HG03457 (cell line): Measurements from ENCODE around the gene METTL9.
"Not testable (repeated sequence)": the region's sequence is repeated elsewhere in the genome, so short reads cannot be mapped to it uniquely, and the experiment has no call there.

Source experiments
- ATAC-seq: cut with Tn5 transposase; IDR thresholded peaks from one replicate; pipeline ENCODE4 v1.9.1; 2021; ENCODE audit warnings: moderate number of reproducible peaks; ENCODE audit not compliant: unreplicated experiment

Gene METTL9

DNA sequence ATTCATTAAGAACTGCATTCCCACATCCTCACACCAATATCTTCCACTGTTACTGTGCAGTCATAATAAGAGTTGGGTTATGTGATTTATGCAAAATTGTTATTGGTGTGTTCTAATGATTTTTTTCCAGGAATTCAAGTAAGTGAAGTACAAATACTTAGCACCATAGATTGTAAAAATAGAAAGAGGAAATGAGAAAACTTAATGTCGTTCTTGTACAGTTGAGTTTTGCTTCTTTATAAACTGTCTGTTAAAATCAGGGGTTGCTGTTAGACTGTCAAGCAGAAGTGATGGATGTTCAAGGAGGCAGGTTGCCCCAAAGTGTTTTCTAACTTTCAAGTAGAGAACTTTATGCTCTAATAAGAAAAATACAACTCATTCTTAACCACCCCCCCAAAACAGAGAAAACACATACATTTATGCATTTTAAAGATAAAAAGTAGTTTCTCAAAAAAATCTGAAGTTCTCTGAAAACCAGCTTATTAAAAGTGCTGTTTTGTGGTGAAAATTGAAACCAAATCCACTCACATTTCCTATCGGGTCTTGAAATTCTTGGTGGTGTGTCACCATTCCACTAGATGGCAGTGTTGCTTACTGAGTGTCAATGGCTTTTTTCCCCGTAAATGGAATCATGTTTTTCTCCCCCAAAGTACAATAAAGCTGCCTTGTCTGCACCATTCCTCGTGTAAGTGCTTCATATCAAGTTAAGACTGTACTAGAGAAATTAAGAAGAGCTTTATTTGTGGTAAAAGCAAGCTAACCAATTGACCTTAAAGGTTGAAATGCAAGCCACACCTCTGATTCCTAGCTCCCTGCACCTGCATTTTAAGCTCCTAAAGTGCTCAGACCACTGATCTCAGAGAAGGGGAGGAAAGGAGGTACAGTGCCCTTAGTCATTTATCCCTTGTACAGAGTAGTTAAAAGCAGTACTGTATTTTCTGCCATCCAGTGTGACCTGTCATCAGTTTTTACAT, 57.7 kb downstream of the METTL9 start:
- no peak for ATAC-seq

- ATAC-seq, result no peak
These were observed 59.7 kb downstream of the METTL9 start for GRCh38 chr16:21659124-21659523.

DNA sequence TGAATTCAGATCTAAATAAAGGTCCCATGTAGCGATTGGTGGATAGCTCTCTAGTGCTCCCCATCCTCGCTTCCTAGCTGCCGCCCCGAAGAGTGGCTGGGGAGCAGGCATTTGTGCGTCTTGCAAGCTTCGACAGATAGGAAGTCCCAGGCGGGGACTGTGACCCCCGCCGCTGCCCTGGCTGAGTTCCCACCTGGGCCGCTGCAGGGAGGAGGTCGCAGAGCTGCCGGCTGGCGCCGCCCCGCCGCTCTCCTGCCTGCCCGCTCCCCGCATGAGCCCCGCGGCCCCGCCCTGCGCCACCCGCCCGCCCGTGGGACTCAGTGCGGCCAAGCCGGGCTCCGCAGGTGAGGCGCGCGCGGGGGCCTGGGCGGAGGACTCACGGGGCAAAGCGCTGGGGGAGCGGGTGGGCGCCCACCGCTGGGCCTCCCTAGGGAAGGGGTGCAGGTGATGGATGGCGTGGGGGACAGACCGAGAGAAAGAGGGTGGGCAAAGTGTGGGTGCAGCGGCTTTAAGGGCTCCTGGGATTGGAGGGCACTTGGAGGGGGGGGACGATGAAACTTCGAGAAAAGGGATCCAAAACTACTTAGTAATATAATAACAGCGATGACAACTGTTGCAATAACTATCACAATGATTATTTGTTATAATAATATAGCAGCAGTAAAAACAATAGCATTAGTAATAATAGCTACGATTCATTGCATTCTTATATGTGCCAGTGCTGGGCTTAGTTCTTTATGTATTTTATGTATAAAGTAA, 64.7 kb downstream of the METTL9 start, which contains the start of gene OTOA:
TSS of gene OTOA (plus strand) at position 80 of the 759 bp plus-strand sequence. CDS start 14,547 bp downstream, outside the sequence.
- no peak for ATAC-seq

DNA sequence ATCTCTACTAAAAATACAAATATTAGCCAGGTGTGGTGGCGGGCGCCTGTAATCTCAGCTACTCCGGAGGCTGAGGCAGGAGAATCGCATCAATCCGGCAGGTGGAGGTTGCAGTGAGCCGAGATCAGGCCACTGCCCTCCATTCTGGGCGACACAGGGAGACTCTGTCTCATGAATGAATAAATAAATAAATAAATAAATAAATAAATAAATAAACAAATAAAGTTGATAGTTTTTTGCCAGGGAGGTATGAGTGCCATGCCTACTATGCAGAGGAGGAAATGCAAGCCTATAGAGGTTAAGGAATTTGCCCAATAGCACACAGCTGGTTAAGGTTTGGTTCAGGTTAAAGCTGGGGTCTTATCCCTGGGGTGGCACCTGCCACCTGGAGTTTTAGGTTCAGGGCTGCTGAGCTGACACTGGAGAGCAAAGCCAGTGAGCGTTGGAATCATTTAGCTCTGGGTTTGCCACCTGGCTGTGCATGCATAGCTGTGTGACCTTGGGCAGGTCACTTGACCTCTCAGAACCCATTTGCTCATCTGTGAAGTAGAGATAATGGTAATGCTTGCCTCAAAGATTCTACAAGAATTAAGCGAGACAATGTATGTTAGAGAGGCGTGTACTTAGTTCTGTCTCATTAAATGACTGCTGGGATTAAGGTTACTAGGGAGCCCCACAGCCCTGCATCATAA, 65.6 kb downstream of the METTL9 start:
- ATAC-seq, result no peak

GRCh38 chr16:21666772-21667171, 67.4 kb downstream of the METTL9 start:
- ATAC-seq, result no peak

DNA sequence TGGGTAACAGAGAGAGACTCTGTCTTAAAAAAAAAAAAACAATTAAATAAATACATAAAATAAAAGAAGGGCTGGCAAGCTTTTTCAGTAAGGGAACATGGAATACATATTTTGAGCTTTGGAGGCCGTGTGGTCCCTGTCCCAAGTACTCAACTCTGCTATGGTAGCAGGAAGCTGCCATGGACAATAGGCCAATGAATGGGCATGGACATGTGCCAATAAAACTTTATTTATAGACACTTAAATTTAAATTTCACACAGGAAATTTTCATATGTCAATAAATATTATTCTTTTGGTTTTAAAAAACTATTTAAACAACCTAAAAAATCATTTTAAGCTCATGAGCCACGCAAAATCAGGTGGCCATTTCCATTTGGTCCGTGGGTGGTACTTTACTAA, 68.2 kb downstream of the METTL9 start:
- no peak for ATAC-seq

DNA sequence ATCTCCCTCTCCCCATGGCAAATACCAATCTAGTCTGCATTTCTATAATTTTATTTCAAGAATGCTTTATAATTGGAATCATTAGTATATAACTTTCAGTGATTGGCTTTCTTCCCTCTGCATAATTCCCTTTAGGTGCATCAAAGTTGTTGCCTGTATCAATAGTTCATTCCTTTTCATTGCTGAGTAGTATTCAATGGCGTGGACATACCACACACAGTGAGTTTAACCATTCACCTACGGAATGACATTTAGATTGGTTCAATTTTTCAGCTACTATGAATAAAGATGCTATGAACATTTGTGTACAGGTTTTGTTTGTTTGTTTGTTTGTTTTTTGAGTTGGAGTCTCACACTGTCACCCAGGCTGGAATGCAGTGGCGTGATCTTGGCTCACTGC, 74.1 kb downstream of the METTL9 start:
- no peak for ATAC-seq

DNA sequence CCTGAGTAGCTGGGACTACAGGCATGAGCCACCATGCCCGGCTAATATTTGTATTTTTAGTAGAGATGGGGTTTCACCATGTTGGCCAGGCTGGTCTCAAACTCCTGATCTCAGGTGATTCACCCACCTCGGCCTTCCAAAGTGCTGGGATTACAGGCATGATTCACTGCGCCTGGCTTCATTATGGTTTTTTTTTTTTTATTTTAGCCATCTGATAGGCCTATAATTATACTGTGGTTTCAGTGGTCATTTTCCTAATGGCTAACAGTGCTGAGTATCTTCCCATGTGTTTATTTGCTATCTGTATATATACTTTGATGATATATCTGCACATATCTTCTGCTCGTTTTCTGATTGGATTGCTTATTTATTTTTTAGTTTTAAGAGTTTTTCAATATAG, 75.1 kb downstream of the METTL9 start:
- not testable (repeated sequence) for ATAC-seq

DNA sequence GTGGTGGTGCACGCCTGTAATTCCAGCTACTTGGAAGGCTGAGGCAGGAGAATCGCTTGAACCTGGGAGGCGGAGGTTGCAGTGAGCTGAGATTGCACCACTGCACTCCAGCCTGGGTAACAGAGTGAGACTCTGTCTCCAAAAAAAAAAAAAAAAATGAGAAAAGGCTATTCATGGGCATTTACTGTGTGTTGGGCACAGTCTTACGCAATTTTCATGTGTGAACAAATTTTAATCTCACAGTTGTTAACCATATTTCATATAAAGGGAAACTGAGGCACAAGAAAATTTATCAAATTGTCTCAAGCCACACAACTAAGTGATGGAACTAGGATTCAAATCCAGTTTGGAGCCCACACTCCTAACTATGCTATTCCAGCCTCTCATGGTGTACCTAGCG, 81.3 kb downstream of the METTL9 start:
- ATAC-seq, result not testable (repeated sequence)

DNA sequence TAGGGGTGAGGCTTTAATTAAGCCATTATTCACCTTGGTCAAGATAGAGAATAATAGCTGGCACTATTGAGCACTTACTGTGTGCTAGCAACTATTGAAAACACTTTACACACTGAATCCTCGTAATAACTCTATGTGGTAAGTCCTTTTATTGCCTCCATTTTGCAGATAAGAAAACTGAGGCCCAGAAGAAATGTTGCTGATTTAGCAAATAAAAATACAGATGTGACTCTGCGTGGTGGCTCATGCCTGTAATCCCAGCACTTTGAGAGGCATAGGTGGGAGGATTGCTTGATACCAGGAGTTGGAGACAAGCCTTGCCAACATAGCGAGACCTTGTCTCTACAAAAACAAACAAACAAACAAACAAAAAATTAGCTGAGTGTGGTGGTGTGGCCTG, 83.8 kb downstream of the METTL9 start:
- ATAC-seq, result no peak

DNA sequence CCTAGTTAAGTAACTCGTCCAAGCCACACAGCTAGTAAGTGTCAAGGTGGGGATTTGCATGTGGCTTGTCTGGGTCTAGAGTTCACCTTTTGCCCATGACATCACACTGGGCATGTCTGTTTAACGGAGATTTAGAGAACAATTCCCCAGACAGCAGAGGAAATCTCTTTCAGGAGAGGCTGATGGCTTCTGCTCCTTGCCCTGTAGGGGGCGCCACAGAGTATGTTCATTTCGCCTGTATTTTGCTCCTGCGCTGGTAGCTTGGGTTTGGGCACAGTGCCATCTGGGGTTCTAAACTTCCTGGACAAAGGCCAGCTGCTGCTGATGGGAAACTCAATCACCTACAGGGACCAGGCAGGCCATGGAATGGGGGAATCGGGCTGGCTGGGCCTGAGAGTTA, 84.8 kb downstream of the METTL9 start:
- ATAC-seq, result no peak

DNA sequence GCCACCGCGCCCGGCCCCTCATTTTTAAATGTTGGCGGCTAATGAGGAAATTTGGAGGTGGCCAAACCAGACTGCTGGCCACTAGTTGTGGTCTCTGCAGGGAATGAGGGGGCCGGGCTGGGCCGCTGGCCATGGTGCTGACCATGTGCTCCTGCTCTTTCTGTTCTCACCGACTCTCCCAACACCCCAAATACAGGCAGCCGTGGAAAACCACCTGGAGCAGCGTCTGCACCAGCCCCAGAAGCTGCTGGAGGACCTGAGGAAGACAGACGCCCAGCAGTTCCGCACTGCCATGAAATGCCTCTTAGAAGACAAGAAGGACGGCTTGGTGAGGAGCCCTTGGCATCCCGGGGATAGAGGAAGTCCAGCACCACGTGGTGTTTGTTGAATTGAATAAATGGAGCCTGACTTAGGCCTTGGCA, 85.7 kb downstream of the METTL9 start:
- ATAC-seq, result no peak

DNA sequence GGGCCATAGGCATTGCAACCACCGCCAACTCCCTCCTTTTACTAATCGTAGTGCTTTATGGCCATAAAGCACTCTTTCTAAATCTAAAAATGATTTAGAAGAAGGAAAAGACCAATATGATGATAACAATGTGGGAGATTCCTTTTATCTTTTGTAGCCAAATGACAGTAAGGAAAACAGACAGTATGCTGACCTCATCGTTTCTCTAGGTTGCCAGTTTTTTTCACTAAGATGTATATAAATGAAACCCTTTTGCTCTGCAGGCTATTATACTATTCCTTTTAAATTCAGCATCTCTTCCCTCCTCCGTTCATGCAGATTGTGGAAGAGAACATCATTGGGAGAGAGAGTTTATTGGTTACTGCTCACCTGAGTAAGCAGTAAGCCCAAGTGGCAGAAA, 89.7 kb downstream of the METTL9 start:
- ATAC-seq, result no peak

- ATAC-seq, result not testable (repeated sequence)
These were observed 91.6 kb downstream of the METTL9 start for GRCh38 chr16:21690967-21691366.

- no peak for ATAC-seq
These were observed 95.2 kb downstream of the METTL9 start for GRCh38 chr16:21694609-21695008.

- no peak for ATAC-seq
These were observed 97.7 kb downstream of the METTL9 start for GRCh38 chr16:21697032-21697431.

- no peak for ATAC-seq
These were observed 99.0 kb downstream of the METTL9 start for GRCh38 chr16:21698169-21699032.

- no peak for ATAC-seq
These were observed 101.9 kb downstream of the METTL9 start for GRCh38 chr16:21701271-21701670.

DNA sequence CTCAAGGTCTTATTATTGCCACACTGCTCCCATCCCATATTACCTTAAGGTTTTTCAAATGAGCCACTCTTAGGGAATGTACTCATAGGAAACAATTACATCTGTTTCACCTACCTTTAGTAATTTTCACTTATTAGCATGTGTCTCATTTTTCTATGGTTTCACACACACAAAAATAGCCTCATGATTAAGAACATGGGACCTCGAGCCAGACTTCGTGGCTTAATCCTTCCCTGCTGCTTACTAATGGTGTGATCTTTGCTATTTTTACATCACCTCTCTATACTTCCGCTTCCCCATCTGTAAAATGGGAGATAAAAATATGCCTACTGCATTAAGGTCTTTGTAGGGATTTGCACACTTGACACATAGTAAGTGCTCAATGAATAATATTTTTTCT, 102.9 kb downstream of the METTL9 start:
- no peak for ATAC-seq

- ATAC-seq, result no peak
These were observed 103.8 kb downstream of the METTL9 start for GRCh38 chr16:21703156-21703555.
